Measurements from ENCODE around the gene MALL. TPM values are rescaled to one million over a fixed set of nuclear protein-coding genes. Genes with fewer than 3 reads are reported as not detected.
"Not testable (repeated sequence)": the region's sequence is repeated elsewhere in the genome, so short reads cannot be mapped to it uniquely, and the experiment has no call there.

MALL gene
- total RNA-seq, 2 experiments from 2014 or later, result not detected

- H3K4me1 Mint-ChIP-seq; H3K27me3 Mint-ChIP-seq; H3K27ac Mint-ChIP-seq; DNase-seq; POLR2A ChIA-PET; ATAC-seq (ENCODE audit: low read depth); H3K36me3 Mint-ChIP-seq; H3K4me3 Mint-ChIP-seq; H3K9me3 Mint-ChIP-seq: not testable (repeated sequence)
Observed at GRCh38 chr2:110037336-110037735, 78.3 kb downstream of the MALL start.

- H3K4me1 Mint-ChIP-seq, POLR2A ChIA-PET: not testable (repeated sequence)
Observed at GRCh38 chr2:110035384-110035783, 80.2 kb downstream of the MALL start.

GRCh38 chr2:110034935-110035334, 80.7 kb downstream of the MALL start:
- H3K27ac Mint-ChIP-seq; POLR2A ChIA-PET; H3K9me3 Mint-ChIP-seq; H3K4me3 Mint-ChIP-seq; ATAC-seq (ENCODE audit: low read depth); H3K27me3 Mint-ChIP-seq; H3K4me1 Mint-ChIP-seq; DNase-seq; H3K36me3 Mint-ChIP-seq: not testable (repeated sequence)

More at GRCh38 chr2:110035384-110035783, 80.2 kb downstream of the MALL start:
- DNase-seq; H3K27ac Mint-ChIP-seq; ATAC-seq (ENCODE audit: low read depth); H3K27me3 Mint-ChIP-seq; H3K36me3 Mint-ChIP-seq; H3K4me3 Mint-ChIP-seq; H3K9me3 Mint-ChIP-seq: not testable (repeated sequence)

Small RNA genes within 50 kb of the gene (microRNA-seq; reads per million reads assigned to microRNA genes)
- gene MIR4267 (not detected), gene MIR4436B1 (not detected)

Other genes with a start within 250 kb of the MALL start
- gene LIMS3, start 217.1 kb downstream of the MALL start, total RNA-seq, result under 1 TPM; 0.88 to 0.91 TPM
- under 1 TPM; 0.43 to 0.72 TPM for gene NPHP1, start 89.2 kb upstream of the MALL start, total RNA-seq
- gene MTLN, start 96.7 kb upstream of the MALL start, total RNA-seq, result 10 to 100 TPM; 49.3 to 51.1 TPM